ENCODE data around the gene STS.

GRCh38 chrX:7169627-7170026 lies 22.1 kb downstream of the STS start:
- TF ChIP-seq, protein P1, sequence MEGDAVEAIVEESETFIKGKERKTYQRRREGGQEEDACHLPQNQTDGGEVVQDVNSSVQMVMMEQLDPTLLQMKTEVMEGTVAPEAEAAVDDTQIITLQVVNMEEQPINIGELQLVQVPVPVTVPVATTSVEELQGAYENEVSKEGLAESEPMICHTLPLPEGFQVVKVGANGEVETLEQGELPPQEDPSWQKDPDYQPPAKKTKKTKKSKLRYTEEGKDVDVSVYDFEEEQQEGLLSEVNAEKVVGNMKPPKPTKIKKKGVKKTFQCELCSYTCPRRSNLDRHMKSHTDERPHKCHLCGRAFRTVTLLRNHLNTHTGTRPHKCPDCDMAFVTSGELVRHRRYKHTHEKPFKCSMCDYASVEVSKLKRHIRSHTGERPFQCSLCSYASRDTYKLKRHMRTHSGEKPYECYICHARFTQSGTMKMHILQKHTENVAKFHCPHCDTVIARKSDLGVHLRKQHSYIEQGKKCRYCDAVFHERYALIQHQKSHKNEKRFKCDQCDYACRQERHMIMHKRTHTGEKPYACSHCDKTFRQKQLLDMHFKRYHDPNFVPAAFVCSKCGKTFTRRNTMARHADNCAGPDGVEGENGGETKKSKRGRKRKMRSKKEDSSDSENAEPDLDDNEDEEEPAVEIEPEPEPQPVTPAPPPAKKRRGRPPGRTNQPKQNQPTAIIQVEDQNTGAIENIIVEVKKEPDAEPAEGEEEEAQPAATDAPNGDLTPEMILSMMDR (conservative IDR thresholded peaks at IDR 0.05; ENCODE audit: low read depth, low read length): no peak
- no peak for TF ChIP-seq USF2 (IDR thresholded peaks at IDR 0.05; ENCODE audit: low read depth, low read length)
- no peak for TF ChIP-seq MXI1 (IDR thresholded peaks at IDR 0.05; ENCODE audit: borderline replicate concordance, low read depth, low read length)

All from IMR-90 (cell line).